Stomach (tissue), 9 donors: ENCODE measurements around the gene ANP32B. TPM values are rescaled to one million over a fixed set of nuclear protein-coding genes. Genes with fewer than 3 reads are reported as not detected.
"Not testable (repeated sequence)": the region's sequence is repeated elsewhere in the genome, so short reads cannot be mapped to it uniquely, and the experiment has no call there.

ENCODE experiments used
- DNase-seq, 2 donors: peaks; one replicate each; pipeline versions ENCODE4 v3.0.0 to v3.0.0-alpha.2; 2013 to 2019
- H3K27ac ChIP-seq, 5 donors: fragments of 200-600 bp in 4 of 5; sonication (generic) in 4 of 5; one replicate each; pipeline ENCODE4 v1.5.1; 2013 to 2019; ENCODE audit warnings: mild to moderate bottlenecking in 1 of 5, moderate library complexity in 1 of 5
- H3K27me3 ChIP-seq, 3 donors: fragments of 200-600 bp; sonication (generic); one replicate each; pipeline ENCODE4 v1.5.1; 2017 to 2019; ENCODE audit warnings: mixed run types in 1 of 3
- H3K36me3 ChIP-seq, 4 donors: fragments of 200-600 bp; sonication (generic); 1 replicate in 3 of 4; 2 replicates in 1 of 4; pipeline ENCODE4 v1.5.1; 2016 to 2019
- H3K4me1 ChIP-seq, 4 donors: fragments of 200-600 bp; sonication (generic); one replicate each; pipeline ENCODE4 v1.5.1; 2016 to 2019
- H3K4me3 ChIP-seq, 4 donors: fragments of 200-600 bp; sonication (generic) in 3 of 4; one replicate each; pipeline ENCODE4 v1.5.1; 2016 to 2019; ENCODE audit warnings: mild to moderate bottlenecking in 1 of 4
- H3K9me3 ChIP-seq, 4 donors: fragments of 200-600 bp; sonication (generic); one replicate each; pipeline ENCODE4 v1.5.1; 2016 to 2019
- CTCF ChIP-seq, 7 experiments: fragments of 450-650 bp in 4 of 7; fragments of 200-600 bp in 3 of 7; sonication (generic) in 3 of 7; IDR thresholded peaks; one replicate each; pipeline ENCODE4 v1.5.1; 2016 to 2019; ENCODE audit warnings: antibody characterized with exemption in 7 of 7, control low read depth in 2 of 7, mild to moderate bottlenecking in 1 of 7
- EP300 ChIP-seq: sonication (generic); formaldehyde crosslinking; IDR thresholded peaks from one replicate; pipeline ENCODE4 v1.6.1; 2017; ENCODE audit warnings: antibody characterized with exemption
- POLR2A ChIP-seq, 4 donors: fragments of 450-650 bp; IDR thresholded peaks; one replicate each; pipeline ENCODE4 v1.6.1; 2016; ENCODE audit warnings: antibody characterized with exemption in 4 of 4, control low read depth in 2 of 4, mild to moderate bottlenecking in 1 of 4, moderate library complexity in 1 of 4
- POLR2AphosphoS5 ChIP-seq, 3 donors: sonication (generic); formaldehyde crosslinking; IDR thresholded peaks; one replicate each; pipeline ENCODE4 v1.6.1; 2016; ENCODE audit warnings: antibody characterized with exemption in 3 of 3
- WGBS, 5 donors: extraction: QIAGEN DNeasy Blood & Tissue Kit in 3 of 5; methylation state at CpG; one replicate each; pipeline versions ENCODE4 v1.1.5 to v1.1.7; 2013 to 2018; 5-methylcytosine and 5-hydroxymethylcytosine counted together
- intact Hi-C: fragments of 100-400 bp; cut with DNase I; formaldehyde crosslinking; loops from one replicate; pipeline ENCODE4 v1.15.1; 2023; ENCODE audit warnings: low total_unique reads
- polyA plus RNA-seq, 3 donors: library from polyadenylated mRNA; stranded (reverse); fragments of 200-250 nt; gene quantifications; one replicate each; pipeline ENCODE4 v1.2.3, GENCODE V29; 2013
- total RNA-seq, 5 donors: library from RNA; depleted of rRNA; stranded (reverse); fragments of >200 nt; gene quantifications; one replicate each; pipeline versions ENCODE4 v1.1.0 to v1.2.3, GENCODE V29; 2014 to 2016
- donor health status: healthy with polysubstance abuse.
- donor health status: Bipolar disorder and iron deficiency.
- donor health status: healthy.

The ANP32B gene
- total and polyA plus RNA-seq, 8 donors, result 8.2 to 267 (median 100) TPM

GRCh38 chr9:97991818-97992217 is 8.7 kb downstream of the ANP32B start:
- WGBS, 5 donors, result 59 to 71% (median 66%) methylated on average over 5 of the region's 5 CpGs
- no peak for DNase-seq
- no peak overlapping the region for H3K4me3 ChIP-seq
- no peaks in the 10 kb centered on the region for H3K27me3 ChIP-seq
- H3K9me3 ChIP-seq, result no peaks in the 10 kb centered on the region
- peaks cover 8 to 25% (median 24%) of the 10 kb centered on the region in 4 donors for H3K36me3 ChIP-seq
- intact Hi-C loops, result no loop called here
- H3K4me1 ChIP-seq, result peaks cover 18 to 87% (median 65%) of the 10 kb centered on the region in 4 donors
- TF ChIP-seq EP300 (no peak), POLR2A (IDR thresholded peaks at IDR 0.05) (no peak)
- H3K27ac ChIP-seq, result no peak overlapping the region

- intact Hi-C loops, result no loop called here
- Histone ChIP-seq H3K4me3 (no peak overlapping the region), H3K9me3 (no peaks in the 10 kb centered on the region), H3K27me3 (no peaks in the 10 kb centered on the region), H3K4me1 (peaks cover 15 to 85% (median 63%) of the 10 kb centered on the region in 4 donors), H3K27ac (no peak overlapping the region), H3K36me3 (peaks cover 8 to 29% (median 27%) of the 10 kb centered on the region in 4 donors)
- TF ChIP-seq EP300 (no peak), CTCF (IDR thresholded peaks at IDR 0.05) (no peak), POLR2A (IDR thresholded peaks at IDR 0.05) (no peak), POLR2AphosphoS5 (IDR thresholded peaks at IDR 0.05) (no peak)
- WGBS, 5 donors, result 75 to 84% (median 82%) methylated on average over 6 of the region's 6 CpGs
- no peak for DNase-seq
Observed at GRCh38 chr9:97992219-97992618, 9.1 kb downstream of the ANP32B start.

- peaks cover 12 to 85% (median 59%) of the 10 kb centered on the region in 4 donors for H3K4me1 ChIP-seq
- H3K27me3 ChIP-seq, result no peaks in the 10 kb centered on the region
- no peak for TF ChIP-seq POLR2A (IDR thresholded peaks at IDR 0.05)
- no peak for TF ChIP-seq POLR2AphosphoS5 (IDR thresholded peaks at IDR 0.05)
- TF ChIP-seq EP300, result no peak
- no peak for TF ChIP-seq CTCF (IDR thresholded peaks at IDR 0.05)
- intact Hi-C loops, result no loop called here
- H3K36me3 ChIP-seq, result peaks cover 8 to 36% (median 34%) of the 10 kb centered on the region in 4 donors
- no peak for DNase-seq
- no peak overlapping the region for H3K4me3 ChIP-seq
- H3K27ac ChIP-seq, result no peak overlapping the region
- no peaks in the 10 kb centered on the region for H3K9me3 ChIP-seq
- WGBS, 5 donors, result 76 to 88% (median 82%) methylated on average over 2 of the region's 2 CpGs
Observed at GRCh38 chr9:97993000-97993399, 9.9 kb downstream of the ANP32B start.

- peaks cover 6 to 71% (median 48%) of the 10 kb centered on the region in 4 donors for H3K4me1 ChIP-seq
- H3K9me3 ChIP-seq, result no peaks in the 10 kb centered on the region
- no peak overlapping the region for H3K27ac ChIP-seq
- DNase-seq, result no peak
- intact Hi-C loops, result no loop called here
- no peak overlapping the region for H3K4me3 ChIP-seq
- H3K27me3 ChIP-seq, result no peaks in the 10 kb centered on the region
- no peak for TF ChIP-seq CTCF (IDR thresholded peaks at IDR 0.05)
- no peak for TF ChIP-seq EP300
- no peak for TF ChIP-seq POLR2AphosphoS5 (IDR thresholded peaks at IDR 0.05)
- TF ChIP-seq POLR2A (IDR thresholded peaks at IDR 0.05), result no peak
- WGBS, 5 donors, result 73 to 91% (median 86%) methylated on average over 1 of the region's 1 CpG
- H3K36me3 ChIP-seq, result peaks cover 8 to 51% (median 44%) of the 10 kb centered on the region in 4 donors
Observed at GRCh38 chr9:97994703-97995102, 11.6 kb downstream of the ANP32B start.

GRCh38 chr9:97996676-97997075 is 13.5 kb downstream of the ANP32B start:
- H3K4me1 ChIP-seq, result peaks cover 0 to 58% (median 38%) of the 10 kb centered on the region in 4 donors
- H3K9me3 ChIP-seq, H3K27me3 ChIP-seq, H3K4me3 ChIP-seq, H3K27ac ChIP-seq, DNase-seq, intact Hi-C loops: not testable (repeated sequence)
- H3K36me3 ChIP-seq, result peaks cover 12 to 70% (median 60%) of the 10 kb centered on the region in 4 donors
- 93 to 98% (median 95%) methylated on average over 7 of the region's 7 CpGs for WGBS, 5 donors
